NCI-H460 (cell line): ENCODE data around the gene RDH5. TPM values are rescaled to one million over a fixed set of nuclear protein-coding genes. Genes with fewer than 3 reads are reported as not detected.

Experiments used
- DNase-seq: peaks from one replicate; pipeline ENCODE4 v3.0.0-alpha.2; 2016; ENCODE audit warnings: low read depth; ENCODE audit errors: extremely low read depth
- polyA plus RNA-seq: library from polyadenylated mRNA; depleted of rRNA; stranded (reverse); fragments of >200 nt; gene quantifications from 2 replicates; pipeline ENCODE4 v1.2.3, GENCODE V29; 2014; cell fraction: nucleus; rRNA removed
- total RNA-seq: library from RNA; depleted of rRNA; stranded (reverse); fragments of >200 nt; shearing (Covaris generic); gene quantifications from 2 replicates; pipeline ENCODE4 v1.2.3, GENCODE V29; 2014; rRNA removed

RDH5 gene
- total RNA-seq = 2.4 and 3.0 TPM in 2 replicates
- polyA plus RNA-seq = 6.3 and 13.3 TPM in 2 replicates

- no peak for DNase-seq
These were observed at the start of gene RDH5 for GRCh38 chr12:55720071-55720564. RDH5 (plus strand) TSS chr12:55720393; CDS start chr12:55721185, 792 bp downstream.

GRCh38 chr12:55671746-55672145 is 48.4 kb upstream of the RDH5 start:
- DNase-seq = no peak

- DNase-seq = no peak
These were observed 46.6 kb upstream of the RDH5 start for GRCh38 chr12:55673638-55674037.

- DNase-seq = no peak
These were observed 44.5 kb upstream of the RDH5 start for GRCh38 chr12:55675666-55676065.

GRCh38 chr12:55676707-55677106 is 43.5 kb upstream of the RDH5 start:
- DNase-seq = no peak

GRCh38 chr12:55679691-55680090 is 40.5 kb upstream of the RDH5 start:
- DNase-seq = no peak

- DNase-seq = peak; percentile 79
These were observed 38.8 kb upstream of the RDH5 start for GRCh38 chr12:55681142-55682077.

GRCh38 chr12:55682087-55682796 is 38.0 kb upstream of the RDH5 start:
- no peak for DNase-seq

- no peak for DNase-seq
These were observed 36.5 kb upstream of the RDH5 start for GRCh38 chr12:55683676-55684075.

- DNase-seq = no peak
These were observed 35.3 kb upstream of the RDH5 start for GRCh38 chr12:55684761-55685370.

GRCh38 chr12:55685671-55686070 is 34.5 kb upstream of the RDH5 start:
- DNase-seq = no peak

- no peak for DNase-seq
These were observed 33.7 kb upstream of the RDH5 start for GRCh38 chr12:55686366-55687010.

- no peak for DNase-seq
These were observed 32.4 kb upstream of the RDH5 start for GRCh38 chr12:55687746-55688145.

GRCh38 chr12:55688716-55689655 is 31.2 kb upstream of the RDH5 start:
- no peak for DNase-seq

- DNase-seq = no peak
These were observed 27.4 kb upstream of the RDH5 start for GRCh38 chr12:55692631-55693322.

GRCh38 chr12:55693323-55694187 is 26.6 kb upstream of the RDH5 start:
- DNase-seq = no peak

- DNase-seq = no peak
These were observed 26.0 kb upstream of the RDH5 start for GRCh38 chr12:55694188-55694515.

- DNase-seq = no peak
These were observed 25.5 kb upstream of the RDH5 start for GRCh38 chr12:55694651-55695050.
